ENCODE measurements around the gene MSRB3. TPM values are rescaled to one million over a fixed set of nuclear protein-coding genes. Genes with fewer than 3 reads are reported as not detected.

Gene MSRB3
- total RNA-seq, 1 donor from 2014 or later = 67.8 TPM

GRCh38 chr12:65326616-65327015 is 48.1 kb downstream of the MSRB3 start:
- peak; percentile 37 for DNase-seq

- peak; percentile 76 for DNase-seq
Measured at GRCh38 chr12:65327207-65328076, 49.0 kb downstream of the MSRB3 start.

- no peak for DNase-seq
Measured at GRCh38 chr12:65329721-65330120, 51.2 kb downstream of the MSRB3 start.

- DNase-seq = peak; percentile 44
Measured at GRCh38 chr12:65330331-65330730, 51.8 kb downstream of the MSRB3 start.

- DNase-seq = no peak
Measured at GRCh38 chr12:65331456-65331855, 53.0 kb downstream of the MSRB3 start.

- DNase-seq = no peak
Measured at GRCh38 chr12:65333649-65334048, 55.2 kb downstream of the MSRB3 start.

GRCh38 chr12:65334521-65334920 is 56.0 kb downstream of the MSRB3 start:
- peak; percentile 94 for DNase-seq

- peak; percentile 91 for DNase-seq
Measured at GRCh38 chr12:65335021-65335714, 56.7 kb downstream of the MSRB3 start.

GRCh38 chr12:65335981-65336380 is 57.5 kb downstream of the MSRB3 start:
- DNase-seq = peak; percentile 30

- no peak for DNase-seq
Measured at GRCh38 chr12:65339161-65339560, 60.7 kb downstream of the MSRB3 start.

GRCh38 chr12:65343230-65343629 is 64.7 kb downstream of the MSRB3 start:
- no peak for DNase-seq

GRCh38 chr12:65343801-65344200 is 65.3 kb downstream of the MSRB3 start:
- no peak for DNase-seq

- no peak for DNase-seq
Measured at GRCh38 chr12:65355461-65355860, 77.0 kb downstream of the MSRB3 start.

GRCh38 chr12:65362234-65363031 is 84.0 kb downstream of the MSRB3 start:
- no peak for DNase-seq

GRCh38 chr12:65364046-65364445 is 85.6 kb downstream of the MSRB3 start:
- no peak for DNase-seq

GRCh38 chr12:65367396-65367795 is 88.9 kb downstream of the MSRB3 start:
- DNase-seq = no peak

- no peak for DNase-seq
Measured at GRCh38 chr12:65368055-65368454, 89.6 kb downstream of the MSRB3 start.

- no peak for DNase-seq
Measured at GRCh38 chr12:65372574-65372973, 94.1 kb downstream of the MSRB3 start.

GRCh38 chr12:65384240-65384639 is 105.8 kb downstream of the MSRB3 start:
- no peak for DNase-seq

- no peak for DNase-seq
Measured at GRCh38 chr12:65387396-65387795, 108.9 kb downstream of the MSRB3 start.

- DNase-seq = no peak
Measured at GRCh38 chr12:65389436-65389835, 111.0 kb downstream of the MSRB3 start.

- DNase-seq = peak; percentile 48
Measured at GRCh38 chr12:65391711-65392110, 113.2 kb downstream of the MSRB3 start.

- DNase-seq = peak; percentile 72
Measured at GRCh38 chr12:65392491-65392890, 114.0 kb downstream of the MSRB3 start.
